ENCODE measurements around the gene ACSBG1. TPM values are rescaled to one million over a fixed set of nuclear protein-coding genes. Genes with fewer than 3 reads are reported as not detected.

The ACSBG1 gene
- total and polyA plus RNA-seq, 10 of the 15 experiments (the other 5 are each of a cell fraction or from before 2014, with no cell fraction given), result 0.11 to 0.75 (median 0.42) TPM

DNA sequence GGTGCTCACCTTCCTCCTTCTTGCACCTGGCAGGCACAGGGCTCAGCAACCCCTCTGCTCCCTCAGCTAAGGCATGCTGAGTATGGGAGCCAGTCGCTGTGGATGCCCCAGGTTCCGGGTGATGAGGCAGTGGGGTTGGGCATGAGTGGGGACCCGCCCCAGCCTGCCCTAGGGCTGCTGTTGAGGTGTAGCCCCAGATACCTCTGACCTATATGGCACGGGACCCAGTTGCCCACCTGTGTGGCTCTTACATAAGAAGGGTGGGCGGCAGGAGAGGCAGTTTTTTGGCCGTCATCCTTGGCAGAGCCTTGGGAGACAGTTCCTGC is 21.0 kb downstream of the ACSBG1 start:
- FAIRE-seq (no peak), ATAC-seq (no peak), DNase-seq (ENCODE audit: low read depth, low spot score) (no peak)
- Histone ChIP-seq H3K9ac (ENCODE audit: control insufficient read depth, insufficient read depth, low read length) (no peak overlapping the region), H3K4me2 (ENCODE audit: control insufficient read depth, insufficient read depth) (no peak overlapping the region), H3K27me3 (replicated peaks in 1 of 2; ENCODE audit: control insufficient read depth in 2 of 2, insufficient read depth in 2 of 2, low read length in 1 of 2) (no peaks in the 10 kb centered on the region), H3K4me1 (ENCODE audit: control insufficient read depth, insufficient read depth, low read length) (no peaks in the 10 kb centered on the region), H3K27ac (ENCODE audit: control insufficient read depth, insufficient read depth) (no peak overlapping the region), H3K79me2 (ENCODE audit: control insufficient read depth, insufficient read depth, low read length) (no peaks in the 10 kb centered on the region), H2AFZ (ENCODE audit: control insufficient read depth, low read depth, low read length) (no peak overlapping the region), H3K9me3 (replicated peaks; ENCODE audit: control insufficient read depth, insufficient read depth, low read length) (no peaks in the 10 kb centered on the region), H4K20me1 (ENCODE audit: control insufficient read depth, insufficient read depth) (no peaks in the 10 kb centered on the region), H3K36me3 (ENCODE audit: control insufficient read depth in 2 of 2, insufficient read depth in 2 of 2, low read length in 1 of 2) (no peaks in the 10 kb centered on the region), H3K4me3 (no peak overlapping the region)
- intact Hi-C loops (cut with micrococcal nuclease; ENCODE audit: unreplicated experiment) (no loop called here), in situ Hi-C loops (cut with MboI) (no loop called here)
- ChIA-PET CTCF (no interaction called here), RAD21 (ENCODE audit: unreplicated experiment) (no interaction called here), SMC1A (ENCODE audit: uncharacterized antibody, unreplicated experiment) (no interaction called here), POLR2A (no interaction called here)
- BruUV-seq (replicated peaks), result no TSS peak
- WGBS (ENCODE audit: insufficient coverage, insufficient replicate concordance, low lambda C conversion rate, missing lambda C conversion rate), result 33% methylated on average over 6 of the region's 6 CpGs
- TF ChIP-seq, protein P1, sequence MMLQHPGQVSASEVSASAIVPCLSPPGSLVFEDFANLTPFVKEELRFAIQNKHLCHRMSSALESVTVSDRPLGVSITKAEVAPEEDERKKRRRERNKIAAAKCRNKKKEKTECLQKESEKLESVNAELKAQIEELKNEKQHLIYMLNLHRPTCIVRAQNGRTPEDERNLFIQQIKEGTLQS (IDR thresholded peaks at IDR 0.05; ENCODE audit: borderline replicate concordance, extremely low read depth, low read depth, low read length), result no peak
- TF ChIP-seq, protein P2, sequence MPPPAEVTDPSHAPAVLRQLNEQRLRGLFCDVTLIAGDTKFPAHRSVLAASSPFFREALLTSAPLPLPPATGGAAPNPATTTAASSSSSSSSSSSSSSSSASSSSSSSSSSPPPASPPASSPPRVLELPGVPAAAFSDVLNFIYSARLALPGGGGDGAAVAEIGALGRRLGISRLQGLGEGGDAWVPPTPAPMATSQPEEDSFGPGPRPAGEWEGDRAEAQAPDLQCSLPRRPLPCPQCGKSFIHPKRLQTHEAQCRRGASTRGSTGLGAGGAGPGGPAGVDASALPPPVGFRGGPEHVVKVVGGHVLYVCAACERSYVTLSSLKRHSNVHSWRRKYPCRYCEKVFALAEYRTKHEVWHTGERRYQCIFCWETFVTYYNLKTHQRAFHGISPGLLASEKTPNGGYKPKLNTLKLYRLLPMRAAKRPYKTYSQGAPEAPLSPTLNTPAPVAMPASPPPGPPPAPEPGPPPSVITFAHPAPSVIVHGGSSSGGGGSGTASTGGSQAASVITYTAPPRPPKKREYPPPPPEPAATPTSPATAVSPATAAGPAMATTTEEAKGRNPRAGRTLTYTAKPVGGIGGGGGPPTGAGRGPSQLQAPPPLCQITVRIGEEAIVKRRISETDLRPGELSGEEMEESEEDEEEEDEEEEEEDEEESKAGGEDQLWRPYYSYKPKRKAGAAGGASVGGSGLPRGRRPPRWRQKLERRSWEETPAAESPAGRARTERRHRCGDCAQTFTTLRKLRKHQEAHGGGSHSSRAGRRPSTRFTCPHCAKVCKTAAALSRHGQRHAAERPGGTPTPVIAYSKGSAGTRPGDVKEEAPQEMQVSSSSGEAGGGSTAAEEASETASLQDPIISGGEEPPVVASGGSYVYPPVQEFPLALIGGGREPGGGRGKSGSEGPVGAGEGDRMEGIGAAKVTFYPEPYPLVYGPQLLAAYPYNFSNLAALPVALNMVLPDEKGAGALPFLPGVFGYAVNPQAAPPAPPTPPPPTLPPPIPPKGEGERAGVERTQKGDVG (CRISPR knock-in tag; IDR thresholded peaks at IDR 0.05), result no peak
- TF ChIP-seq, protein P3, sequence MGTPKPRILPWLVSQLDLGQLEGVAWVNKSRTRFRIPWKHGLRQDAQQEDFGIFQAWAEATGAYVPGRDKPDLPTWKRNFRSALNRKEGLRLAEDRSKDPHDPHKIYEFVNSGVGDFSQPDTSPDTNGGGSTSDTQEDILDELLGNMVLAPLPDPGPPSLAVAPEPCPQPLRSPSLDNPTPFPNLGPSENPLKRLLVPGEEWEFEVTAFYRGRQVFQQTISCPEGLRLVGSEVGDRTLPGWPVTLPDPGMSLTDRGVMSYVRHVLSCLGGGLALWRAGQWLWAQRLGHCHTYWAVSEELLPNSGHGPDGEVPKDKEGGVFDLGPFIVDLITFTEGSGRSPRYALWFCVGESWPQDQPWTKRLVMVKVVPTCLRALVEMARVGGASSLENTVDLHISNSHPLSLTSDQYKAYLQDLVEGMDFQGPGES (IDR thresholded peaks at IDR 0.05), result no peak
- TF ChIP-seq, protein P4, sequence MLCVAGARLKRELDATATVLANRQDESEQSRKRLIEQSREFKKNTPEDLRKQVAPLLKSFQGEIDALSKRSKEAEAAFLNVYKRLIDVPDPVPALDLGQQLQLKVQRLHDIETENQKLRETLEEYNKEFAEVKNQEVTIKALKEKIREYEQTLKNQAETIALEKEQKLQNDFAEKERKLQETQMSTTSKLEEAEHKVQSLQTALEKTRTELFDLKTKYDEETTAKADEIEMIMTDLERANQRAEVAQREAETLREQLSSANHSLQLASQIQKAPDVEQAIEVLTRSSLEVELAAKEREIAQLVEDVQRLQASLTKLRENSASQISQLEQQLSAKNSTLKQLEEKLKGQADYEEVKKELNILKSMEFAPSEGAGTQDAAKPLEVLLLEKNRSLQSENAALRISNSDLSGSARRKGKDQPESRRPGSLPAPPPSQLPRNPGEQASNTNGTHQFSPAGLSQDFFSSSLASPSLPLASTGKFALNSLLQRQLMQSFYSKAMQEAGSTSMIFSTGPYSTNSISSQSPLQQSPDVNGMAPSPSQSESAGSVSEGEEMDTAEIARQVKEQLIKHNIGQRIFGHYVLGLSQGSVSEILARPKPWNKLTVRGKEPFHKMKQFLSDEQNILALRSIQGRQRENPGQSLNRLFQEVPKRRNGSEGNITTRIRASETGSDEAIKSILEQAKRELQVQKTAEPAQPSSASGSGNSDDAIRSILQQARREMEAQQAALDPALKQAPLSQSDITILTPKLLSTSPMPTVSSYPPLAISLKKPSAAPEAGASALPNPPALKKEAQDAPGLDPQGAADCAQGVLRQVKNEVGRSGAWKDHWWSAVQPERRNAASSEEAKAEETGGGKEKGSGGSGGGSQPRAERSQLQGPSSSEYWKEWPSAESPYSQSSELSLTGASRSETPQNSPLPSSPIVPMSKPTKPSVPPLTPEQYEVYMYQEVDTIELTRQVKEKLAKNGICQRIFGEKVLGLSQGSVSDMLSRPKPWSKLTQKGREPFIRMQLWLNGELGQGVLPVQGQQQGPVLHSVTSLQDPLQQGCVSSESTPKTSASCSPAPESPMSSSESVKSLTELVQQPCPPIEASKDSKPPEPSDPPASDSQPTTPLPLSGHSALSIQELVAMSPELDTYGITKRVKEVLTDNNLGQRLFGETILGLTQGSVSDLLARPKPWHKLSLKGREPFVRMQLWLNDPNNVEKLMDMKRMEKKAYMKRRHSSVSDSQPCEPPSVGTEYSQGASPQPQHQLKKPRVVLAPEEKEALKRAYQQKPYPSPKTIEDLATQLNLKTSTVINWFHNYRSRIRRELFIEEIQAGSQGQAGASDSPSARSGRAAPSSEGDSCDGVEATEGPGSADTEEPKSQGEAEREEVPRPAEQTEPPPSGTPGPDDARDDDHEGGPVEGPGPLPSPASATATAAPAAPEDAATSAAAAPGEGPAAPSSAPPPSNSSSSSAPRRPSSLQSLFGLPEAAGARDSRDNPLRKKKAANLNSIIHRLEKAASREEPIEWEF (IDR thresholded peaks at IDR 0.05; ENCODE audit: insufficient replicate concordance, low read depth, low read length), result no peak
- TF ChIP-seq KAT2A (conservative IDR thresholded peaks at IDR 0.05; ENCODE audit: control insufficient read depth, low read depth, low read length), result no peak
- TF ChIP-seq, protein P5, sequence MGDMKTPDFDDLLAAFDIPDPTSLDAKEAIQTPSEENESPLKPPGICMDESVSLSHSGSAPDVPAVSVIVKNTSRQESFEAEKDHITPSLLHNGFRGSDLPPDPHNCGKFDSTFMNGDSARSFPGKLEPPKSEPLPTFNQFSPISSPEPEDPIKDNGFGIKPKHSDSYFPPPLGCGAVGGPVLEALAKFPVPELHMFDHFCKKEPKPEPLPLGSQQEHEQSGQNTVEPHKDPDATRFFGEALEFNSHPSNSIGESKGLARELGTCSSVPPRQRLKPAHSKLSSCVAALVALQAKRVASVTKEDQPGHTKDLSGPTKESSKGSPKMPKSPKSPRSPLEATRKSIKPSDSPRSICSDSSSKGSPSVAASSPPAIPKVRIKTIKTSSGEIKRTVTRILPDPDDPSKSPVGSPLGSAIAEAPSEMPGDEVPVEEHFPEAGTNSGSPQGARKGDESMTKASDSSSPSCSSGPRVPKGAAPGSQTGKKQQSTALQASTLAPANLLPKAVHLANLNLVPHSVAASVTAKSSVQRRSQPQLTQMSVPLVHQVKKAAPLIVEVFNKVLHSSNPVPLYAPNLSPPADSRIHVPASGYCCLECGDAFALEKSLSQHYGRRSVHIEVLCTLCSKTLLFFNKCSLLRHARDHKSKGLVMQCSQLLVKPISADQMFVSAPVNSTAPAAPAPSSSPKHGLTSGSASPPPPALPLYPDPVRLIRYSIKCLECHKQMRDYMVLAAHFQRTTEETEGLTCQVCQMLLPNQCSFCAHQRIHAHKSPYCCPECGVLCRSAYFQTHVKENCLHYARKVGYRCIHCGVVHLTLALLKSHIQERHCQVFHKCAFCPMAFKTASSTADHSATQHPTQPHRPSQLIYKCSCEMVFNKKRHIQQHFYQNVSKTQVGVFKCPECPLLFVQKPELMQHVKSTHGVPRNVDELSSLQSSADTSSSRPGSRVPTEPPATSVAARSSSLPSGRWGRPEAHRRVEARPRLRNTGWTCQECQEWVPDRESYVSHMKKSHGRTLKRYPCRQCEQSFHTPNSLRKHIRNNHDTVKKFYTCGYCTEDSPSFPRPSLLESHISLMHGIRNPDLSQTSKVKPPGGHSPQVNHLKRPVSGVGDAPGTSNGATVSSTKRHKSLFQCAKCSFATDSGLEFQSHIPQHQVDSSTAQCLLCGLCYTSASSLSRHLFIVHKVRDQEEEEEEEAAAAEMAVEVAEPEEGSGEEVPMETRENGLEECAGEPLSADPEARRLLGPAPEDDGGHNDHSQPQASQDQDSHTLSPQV (IDR thresholded peaks at IDR 0.05), result no peak
- no peak for TF ChIP-seq STAT1 (conservative IDR thresholded peaks at IDR 0.05)
- TF ChIP-seq, protein P6, sequence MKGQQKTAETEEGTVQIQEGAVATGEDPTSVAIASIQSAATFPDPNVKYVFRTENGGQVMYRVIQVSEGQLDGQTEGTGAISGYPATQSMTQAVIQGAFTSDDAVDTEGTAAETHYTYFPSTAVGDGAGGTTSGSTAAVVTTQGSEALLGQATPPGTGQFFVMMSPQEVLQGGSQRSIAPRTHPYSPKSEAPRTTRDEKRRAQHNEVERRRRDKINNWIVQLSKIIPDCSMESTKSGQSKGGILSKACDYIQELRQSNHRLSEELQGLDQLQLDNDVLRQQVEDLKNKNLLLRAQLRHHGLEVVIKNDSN (IDR thresholded peaks at IDR 0.05; ENCODE audit: borderline replicate concordance, extremely low read length, insufficient read depth, low read depth, low read length), result no peak

Data from GM12878 (cell line).